PC-3 (cell line): ENCODE data around the gene CAPN12. TPM values are rescaled to one million over a fixed set of nuclear protein-coding genes. Genes with fewer than 3 reads are reported as not detected.

ENCODE experiments used
- ATAC-seq: fragments of 200-7000 bp; cut with Tn5 transposase; 2 replicates; pipeline ENCODE4 v1.9.1; 2020; ENCODE audit warnings: mild to moderate bottlenecking, moderate library complexity
- BruUV-seq: library from RNA; stranded (reverse); fragments of 400-500 nt; replicated peaks from 2 replicates; lab custom pipeline; 2021; lab: Mats Ljungman, UMichigan
- CTCF ChIA-PET: fragments of 300-600 bp; sonication (Branson Sonifier 250); formaldehyde crosslinking; loops from one replicate; lab custom pipeline; 2022; ENCODE audit warnings: antibody characterized with exemption; lab: Charles Lee
- POLR2A ChIA-PET: fragments of 300-600 bp; sonication (Branson Sonifier 250); formaldehyde crosslinking; loops from one replicate; lab custom pipeline; 2022; ENCODE audit warnings: antibody characterized with exemption; ENCODE audit not compliant: unreplicated experiment; lab: Charles Lee
- DNase-seq: peaks from one replicate; pipeline ENCODE4 v3.0.0-alpha.2; 2015
- H2AFZ ChIP-seq: fragments of 300-600 bp; sonication (generic); 2 replicates; pipeline ENCODE4 v1.6.0; 2016; ENCODE audit warnings: antibody characterized with exemption, low read length
- H3F3A ChIP-seq: fragments of 300-600 bp; sonication (generic); one replicate; pipeline ENCODE4 v1.6.0; 2017; ENCODE audit warnings: antibody characterized with exemption, low read length, control low read depth, mild to moderate bottlenecking; ENCODE audit not compliant: unreplicated experiment
- H3K27ac ChIP-seq: fragments of 300-600 bp; sonication (generic); 2 replicates; pipeline ENCODE4 v1.5.1; 2016; ENCODE audit warnings: mild to moderate bottlenecking, low read length
- H3K27me3 ChIP-seq: fragments of 300-600 bp; sonication (generic); 2 replicates; pipeline ENCODE4 v1.6.1; 2016; ENCODE audit warnings: low read length, mixed read lengths
- H3K36me3 ChIP-seq: fragments of 300-600 bp; sonication (generic); 2 replicates; pipeline ENCODE4 v1.6.1; 2016; ENCODE audit warnings: low read depth, mixed run types, low read length, mixed read lengths
- H3K4me1 ChIP-seq: fragments of 300-600 bp; sonication (generic); 2 replicates; pipeline ENCODE4 v1.5.1; 2016; ENCODE audit warnings: low read length; ENCODE audit not compliant: insufficient read depth
- H3K4me2 ChIP-seq: fragments of 300-600 bp; sonication (generic); 2 replicates; pipeline ENCODE4 v1.6.0; 2016; ENCODE audit warnings: low read length
- H3K4me3 ChIP-seq: fragments of 300-600 bp; sonication (generic); 2 replicates; pipeline ENCODE4 v1.5.1; 2016; ENCODE audit warnings: mild to moderate bottlenecking, low read length, mixed read lengths
- H3K79me2 ChIP-seq: fragments of 300-600 bp; sonication (generic); 2 replicates; pipeline ENCODE4 v1.6.1; 2017; ENCODE audit warnings: low read length, mixed read lengths
- H3K9ac ChIP-seq: fragments of 300-600 bp; sonication (generic); 2 replicates; pipeline ENCODE4 v1.6.0; 2016; ENCODE audit warnings: mild to moderate bottlenecking, low read length
- H3K9me2 ChIP-seq: fragments of 300-600 bp; sonication (generic); replicated peaks from 2 replicates; pipeline ENCODE4 v1.6.1; 2016; ENCODE audit warnings: mixed run types, low read length, mixed read lengths
- H3K9me3 ChIP-seq: fragments of 300-600 bp; sonication (generic); 2 replicates; pipeline ENCODE4 v1.6.1; 2016; ENCODE audit warnings: low read length, mixed read lengths
- H4K20me1 ChIP-seq: fragments of 300-600 bp; sonication (generic); 2 replicates; pipeline ENCODE4 v1.6.1; 2016; ENCODE audit warnings: low read length, mixed read lengths
- EZH2 ChIP-seq: fragments of 300-600 bp; sonication (generic); IDR thresholded peaks from one replicate; pipeline ENCODE4 v1.6.1; 2017; ENCODE audit warnings: antibody characterized with exemption, mild to moderate bottlenecking, low read length; ENCODE audit not compliant: unreplicated experiment
- EZH2phosphoT487 ChIP-seq: fragments of 300-600 bp; sonication (generic); IDR thresholded peaks from 2 replicates; pipeline ENCODE4 v1.6.1; 2018; ENCODE audit warnings: mild to moderate bottlenecking, antibody characterized with exemption, low read length, borderline replicate concordance
- intact Hi-C: fragments of 100-400 bp; cut with micrococcal nuclease; formaldehyde crosslinking; loops from 2 replicates; pipeline ENCODE4 v1.9.0; 2023
- total RNA-seq: library from RNA; depleted of rRNA; stranded (reverse); fragments of >200 nt; gene quantifications from 2 replicates; pipeline ENCODE4 v1.2.3, GENCODE V29; 2014
- TF ChIP-seq, protein P1 (sequence below): fragments of 300-600 bp; sonication (generic); conservative IDR thresholded peaks from 2 replicates; pipeline ENCODE4 v1.5.1; 2017; ENCODE audit warnings: antibody characterized with exemption, low read depth, mild to moderate bottlenecking, low read length

Gene CAPN12
- total RNA-seq, 1 experiment from 2014 or later = 3.8 TPM

DNA sequence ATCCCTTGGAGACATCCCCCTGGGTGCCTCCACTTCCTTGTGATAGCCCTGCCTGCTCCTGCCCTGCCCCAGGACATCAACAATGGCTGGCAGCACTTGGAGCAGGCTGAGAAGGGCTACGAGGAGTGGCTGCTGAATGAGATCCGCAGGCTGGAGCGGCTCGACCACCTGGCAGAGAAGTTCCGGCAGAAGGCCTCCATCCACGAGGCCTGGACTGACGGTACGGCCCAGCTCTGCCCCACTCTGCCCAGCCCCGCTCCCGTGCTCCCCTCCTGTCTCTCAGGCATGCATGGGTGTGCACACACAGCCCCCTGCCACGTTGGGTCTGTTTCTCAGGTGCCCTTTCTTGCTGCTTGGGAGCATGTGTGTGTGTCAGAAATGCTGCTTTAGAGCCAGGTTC lies 26.4 kb downstream of the CAPN12 start:
- intact Hi-C loops = no loop called here

DNA sequence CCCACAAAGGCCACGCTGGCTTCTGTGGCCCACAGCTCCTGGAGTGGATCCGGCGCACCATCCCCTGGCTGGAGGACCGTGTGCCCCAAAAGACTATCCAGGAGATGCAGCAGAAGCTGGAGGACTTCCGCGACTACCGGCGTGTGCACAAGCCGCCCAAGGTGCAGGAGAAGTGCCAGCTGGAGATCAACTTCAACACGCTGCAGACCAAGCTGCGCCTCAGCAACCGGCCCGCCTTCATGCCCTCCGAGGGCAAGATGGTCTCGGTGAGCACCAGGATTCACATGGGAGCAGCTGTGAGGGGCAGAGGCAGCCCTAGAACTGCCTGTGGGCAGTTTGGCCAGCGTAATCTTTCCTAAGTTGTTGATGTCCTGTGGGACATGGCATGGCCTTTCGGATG lies 27.2 kb downstream of the CAPN12 start:
- no peak for ATAC-seq
- no peak overlapping the region for H3K4me3 ChIP-seq
- H3K27me3 ChIP-seq = no peaks in the 10 kb centered on the region
- H3K79me2 ChIP-seq = peaks cover 5% of the 10 kb centered on the region; the same call in 1 of the 2 replicates
- DNase-seq = no peak
- intact Hi-C loops = no loop called here
- no TSS peak for BruUV-seq
- no peaks in the 10 kb centered on the region for H3K9me2 ChIP-seq
- no peak overlapping the region for H2AFZ ChIP-seq
- no peak overlapping the region for H3K4me2 ChIP-seq
- peaks cover 75% of the 10 kb centered on the region for H3K36me3 ChIP-seq
- no peak overlapping the region for H3K27ac ChIP-seq
- H3K4me1 ChIP-seq = no peaks in the 10 kb centered on the region
- H4K20me1 ChIP-seq = no peaks in the 10 kb centered on the region
- ChIA-PET CTCF (no interaction called here), POLR2A (no interaction called here)
- no peak for TF ChIP-seq EZH2phosphoT487
- TF ChIP-seq, protein P1, sequence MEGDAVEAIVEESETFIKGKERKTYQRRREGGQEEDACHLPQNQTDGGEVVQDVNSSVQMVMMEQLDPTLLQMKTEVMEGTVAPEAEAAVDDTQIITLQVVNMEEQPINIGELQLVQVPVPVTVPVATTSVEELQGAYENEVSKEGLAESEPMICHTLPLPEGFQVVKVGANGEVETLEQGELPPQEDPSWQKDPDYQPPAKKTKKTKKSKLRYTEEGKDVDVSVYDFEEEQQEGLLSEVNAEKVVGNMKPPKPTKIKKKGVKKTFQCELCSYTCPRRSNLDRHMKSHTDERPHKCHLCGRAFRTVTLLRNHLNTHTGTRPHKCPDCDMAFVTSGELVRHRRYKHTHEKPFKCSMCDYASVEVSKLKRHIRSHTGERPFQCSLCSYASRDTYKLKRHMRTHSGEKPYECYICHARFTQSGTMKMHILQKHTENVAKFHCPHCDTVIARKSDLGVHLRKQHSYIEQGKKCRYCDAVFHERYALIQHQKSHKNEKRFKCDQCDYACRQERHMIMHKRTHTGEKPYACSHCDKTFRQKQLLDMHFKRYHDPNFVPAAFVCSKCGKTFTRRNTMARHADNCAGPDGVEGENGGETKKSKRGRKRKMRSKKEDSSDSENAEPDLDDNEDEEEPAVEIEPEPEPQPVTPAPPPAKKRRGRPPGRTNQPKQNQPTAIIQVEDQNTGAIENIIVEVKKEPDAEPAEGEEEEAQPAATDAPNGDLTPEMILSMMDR = no peak
- TF ChIP-seq EZH2 = no peak
- no peaks in the 10 kb centered on the region for H3F3A ChIP-seq
- H3K9me3 ChIP-seq = no peaks in the 10 kb centered on the region
- H3K9ac ChIP-seq = no peak overlapping the region

More for the DNA sequence above, 26.4 kb downstream of the CAPN12 start:
- Histone ChIP-seq H3K27me3 (no peaks in the 10 kb centered on the region), H3K79me2 (peaks cover 5% of the 10 kb centered on the region; the same call in 1 of the 2 replicates), H3F3A (no peaks in the 10 kb centered on the region), H3K9me2 (no peaks in the 10 kb centered on the region), H3K9ac (no peak overlapping the region), H2AFZ (no peak overlapping the region), H4K20me1 (no peaks in the 10 kb centered on the region), H3K27ac (no peak overlapping the region), H3K9me3 (no peaks in the 10 kb centered on the region), H3K4me1 (no peaks in the 10 kb centered on the region), H3K4me2 (no peak overlapping the region), H3K4me3 (no peak overlapping the region), H3K36me3 (peaks cover 75% of the 10 kb centered on the region)
- POLR2A ChIA-PET = no interaction called here
- no peak for TF ChIP-seq EZH2
- TF ChIP-seq EZH2phosphoT487 = no peak
- TF ChIP-seq, protein P1 = no peak
- CTCF ChIA-PET = no interaction called here
- ATAC-seq (no peak), DNase-seq (no peak)
- no TSS peak for BruUV-seq

DNA sequence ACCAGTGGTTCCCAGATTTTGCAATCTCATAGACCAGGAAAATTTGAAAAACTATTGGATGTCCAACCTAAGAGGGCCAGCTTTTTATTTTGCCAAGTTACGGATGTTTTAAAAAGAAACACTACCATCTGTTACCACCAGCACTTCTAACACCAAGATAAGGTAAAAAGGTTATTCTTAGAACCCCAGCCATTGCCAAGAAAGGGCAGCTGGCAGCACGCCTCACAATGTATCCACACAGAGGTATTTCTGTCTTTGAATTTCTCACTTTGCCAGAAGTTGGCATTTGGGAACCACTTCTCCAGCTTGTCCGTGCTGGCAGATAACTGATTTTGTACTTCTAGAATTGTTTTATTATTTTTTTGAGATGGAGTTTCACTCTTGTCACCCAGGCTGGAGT lies 28.7 kb downstream of the CAPN12 start:
- H3K9me2 ChIP-seq = no peaks in the 10 kb centered on the region
- H3K4me2 ChIP-seq = no peak overlapping the region
- no peak overlapping the region for H3K27ac ChIP-seq
- ChIA-PET POLR2A (no interaction called here), CTCF (no interaction called here)
- H3K9ac ChIP-seq = no peak overlapping the region
- no peak for TF ChIP-seq EZH2
- TF ChIP-seq, protein P1 = no peak
- TF ChIP-seq EZH2phosphoT487 = no peak
- no peaks in the 10 kb centered on the region for H3K9me3 ChIP-seq
- H3K36me3 ChIP-seq = peaks cover 74% of the 10 kb centered on the region
- H2AFZ ChIP-seq = no peak overlapping the region
- H4K20me1 ChIP-seq = no peaks in the 10 kb centered on the region
- BruUV-seq = no TSS peak
- no peaks in the 10 kb centered on the region for H3K27me3 ChIP-seq
- H3K4me1 ChIP-seq = no peaks in the 10 kb centered on the region
- no peak overlapping the region for H3K4me3 ChIP-seq
- peaks cover 5% of the 10 kb centered on the region; the same call in 1 of the 2 replicates for H3K79me2 ChIP-seq
- ATAC-seq (no peak), DNase-seq (no peak)
- intact Hi-C loops = no loop called here
- H3F3A ChIP-seq = no peaks in the 10 kb centered on the region
